ENCODE measurements around the gene KRT222.

DNA sequence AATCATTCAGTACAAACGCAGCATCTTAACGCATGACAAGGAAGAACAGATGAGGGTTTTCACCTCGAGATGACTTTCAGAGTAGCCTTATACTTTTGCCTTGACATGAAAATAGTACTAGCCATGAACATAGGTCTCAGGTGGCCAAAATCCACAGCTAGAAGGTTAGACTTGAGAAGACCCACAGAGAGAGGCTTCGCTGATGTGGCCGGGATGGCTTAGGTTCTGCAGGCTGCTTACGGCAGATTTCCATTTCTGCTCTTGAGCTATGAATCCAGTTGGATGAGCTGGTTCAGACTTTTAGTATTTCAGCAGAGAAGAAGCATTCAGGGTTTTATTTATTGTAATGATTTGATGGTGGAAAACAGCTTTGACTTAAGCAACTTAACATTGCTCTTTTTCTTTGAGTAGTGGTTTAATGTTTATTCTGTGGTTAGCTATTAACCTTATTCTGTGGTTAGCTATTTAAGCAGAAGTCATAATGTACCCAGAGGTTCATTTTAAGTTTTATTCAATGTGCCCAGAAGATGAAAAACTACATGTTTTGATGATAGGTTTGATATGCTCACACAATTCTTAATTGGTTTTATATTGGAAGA is 31.0 kb upstream of the KRT222 start:
- TF ChIP-seq, protein P1, sequence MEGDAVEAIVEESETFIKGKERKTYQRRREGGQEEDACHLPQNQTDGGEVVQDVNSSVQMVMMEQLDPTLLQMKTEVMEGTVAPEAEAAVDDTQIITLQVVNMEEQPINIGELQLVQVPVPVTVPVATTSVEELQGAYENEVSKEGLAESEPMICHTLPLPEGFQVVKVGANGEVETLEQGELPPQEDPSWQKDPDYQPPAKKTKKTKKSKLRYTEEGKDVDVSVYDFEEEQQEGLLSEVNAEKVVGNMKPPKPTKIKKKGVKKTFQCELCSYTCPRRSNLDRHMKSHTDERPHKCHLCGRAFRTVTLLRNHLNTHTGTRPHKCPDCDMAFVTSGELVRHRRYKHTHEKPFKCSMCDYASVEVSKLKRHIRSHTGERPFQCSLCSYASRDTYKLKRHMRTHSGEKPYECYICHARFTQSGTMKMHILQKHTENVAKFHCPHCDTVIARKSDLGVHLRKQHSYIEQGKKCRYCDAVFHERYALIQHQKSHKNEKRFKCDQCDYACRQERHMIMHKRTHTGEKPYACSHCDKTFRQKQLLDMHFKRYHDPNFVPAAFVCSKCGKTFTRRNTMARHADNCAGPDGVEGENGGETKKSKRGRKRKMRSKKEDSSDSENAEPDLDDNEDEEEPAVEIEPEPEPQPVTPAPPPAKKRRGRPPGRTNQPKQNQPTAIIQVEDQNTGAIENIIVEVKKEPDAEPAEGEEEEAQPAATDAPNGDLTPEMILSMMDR (IDR thresholded peaks at IDR 0.05), result no peak
- no peak for TF ChIP-seq POLR2A (IDR thresholded peaks at IDR 0.05)
